ENCODE data around the gene MIF.
"Not testable (repeated sequence)": the region's sequence is repeated elsewhere in the genome, so short reads cannot be mapped to it uniquely, and the experiment has no call there.

MIF gene

GRCh38 chr22:23877566-23877965, 16.6 kb upstream of the MIF start:
- DNase-seq, result no peak

- no peak for DNase-seq
Observed at GRCh38 chr22:23878219-23878618, 16.0 kb upstream of the MIF start.

GRCh38 chr22:23882370-23882769, 11.8 kb upstream of the MIF start:
- no peak for DNase-seq

GRCh38 chr22:23883658-23884057, 10.5 kb upstream of the MIF start:
- no peak for DNase-seq

GRCh38 chr22:23884140-23884539, 10.0 kb upstream of the MIF start:
- DNase-seq, result no peak

- no peak for DNase-seq
Observed at GRCh38 chr22:23888615-23889401, 5.4 kb upstream of the MIF start.

- no peak for DNase-seq
Observed at GRCh38 chr22:23889620-23890019, 4.6 kb upstream of the MIF start.

GRCh38 chr22:23891726-23892125, 2.5 kb upstream of the MIF start:
- DNase-seq, result no peak

- no peak for DNase-seq
Observed at GRCh38 chr22:23892130-23892529, 2.1 kb upstream of the MIF start.

GRCh38 chr22:23892706-23893105, 1.5 kb upstream of the MIF start:
- DNase-seq, result no peak

GRCh38 chr22:23893121-23893944, 850 bp upstream of the MIF start:
- DNase-seq, result no peak

- DNase-seq, result peak; percentile 67 to 73
Observed at GRCh38 chr22:23894710-23895598, 771 bp downstream of the MIF start.

- DNase-seq, result no peak
Observed at GRCh38 chr22:23895599-23896144, 1.5 kb downstream of the MIF start.

- DNase-seq, result no peak
Observed at GRCh38 chr22:23896166-23896522, 2.0 kb downstream of the MIF start.

- no peak for DNase-seq
Observed at GRCh38 chr22:23896523-23897186, 2.5 kb downstream of the MIF start.

GRCh38 chr22:23897320-23897719, 3.1 kb downstream of the MIF start:
- DNase-seq, result no peak

- no peak for DNase-seq
Observed at GRCh38 chr22:23898006-23898974, 4.1 kb downstream of the MIF start.

- no peak for DNase-seq
Observed at GRCh38 chr22:23899042-23899745, 5.0 kb downstream of the MIF start.

- DNase-seq, result not testable (repeated sequence)
Observed at GRCh38 chr22:23900227-23900626, 6.0 kb downstream of the MIF start.

GRCh38 chr22:23901600-23901999, 7.4 kb downstream of the MIF start:
- DNase-seq, result no peak

Data from stimulated activated CD4-positive, alpha-beta T cell treated with anti-CD3 and anti-CD28 coated beads, Interleukin-2, amount 100 ng/mL, for 48 hours (primary cell).